OCI-M2 (cell line): ENCODE data around the gene CALML5.

Experiments used
- DNase-seq: peaks from one replicate; lab custom pipeline; 2025; ENCODE audit not compliant: unreplicated experiment; lab: John Stamatoyannopoulos, UW

CALML5 gene

DNA sequence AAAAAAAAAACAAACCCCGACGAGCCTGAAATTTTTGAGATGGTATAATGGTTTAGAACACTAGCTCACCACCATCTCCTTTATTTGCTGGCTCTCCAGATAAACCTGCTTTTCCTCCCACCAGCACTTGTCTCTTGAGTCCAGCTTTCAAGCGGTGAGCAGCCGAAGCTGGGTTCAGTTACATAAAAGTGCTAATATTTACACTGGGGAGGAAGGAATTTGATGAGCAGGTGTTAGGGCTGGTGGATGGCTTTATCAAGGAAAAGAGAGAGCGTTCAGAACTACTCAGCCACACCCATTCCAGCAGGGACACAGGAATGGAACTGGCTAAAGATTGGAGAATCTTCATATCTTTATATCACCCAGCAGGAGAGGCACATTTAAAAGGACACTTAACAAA is 18.8 kb upstream of the CALML5 start:
- no peak for DNase-seq

DNA sequence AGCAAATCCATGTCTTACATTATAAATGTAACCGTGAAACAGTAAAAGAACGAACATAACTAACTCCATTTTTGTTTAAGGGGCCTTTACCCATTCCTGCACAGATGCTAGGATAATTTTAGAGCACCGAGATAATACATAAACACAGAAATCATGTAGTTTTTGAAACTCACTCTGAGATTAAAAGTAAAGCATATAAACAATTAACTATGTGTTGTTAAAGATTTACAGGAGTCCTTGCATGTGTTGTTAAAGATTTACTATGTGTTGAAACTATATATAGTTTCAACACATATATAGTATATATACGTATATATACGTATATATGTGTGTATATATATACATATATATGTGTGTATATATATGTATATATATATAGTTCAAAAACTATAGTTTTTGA is 18.2 kb upstream of the CALML5 start:
- no peak for DNase-seq

- DNase-seq: no peak
Observed at GRCh38 chr10:5515948-5516761, 16.8 kb upstream of the CALML5 start.

- DNase-seq: no peak
Observed at GRCh38 chr10:5514226-5514850, 15.0 kb upstream of the CALML5 start.

DNA sequence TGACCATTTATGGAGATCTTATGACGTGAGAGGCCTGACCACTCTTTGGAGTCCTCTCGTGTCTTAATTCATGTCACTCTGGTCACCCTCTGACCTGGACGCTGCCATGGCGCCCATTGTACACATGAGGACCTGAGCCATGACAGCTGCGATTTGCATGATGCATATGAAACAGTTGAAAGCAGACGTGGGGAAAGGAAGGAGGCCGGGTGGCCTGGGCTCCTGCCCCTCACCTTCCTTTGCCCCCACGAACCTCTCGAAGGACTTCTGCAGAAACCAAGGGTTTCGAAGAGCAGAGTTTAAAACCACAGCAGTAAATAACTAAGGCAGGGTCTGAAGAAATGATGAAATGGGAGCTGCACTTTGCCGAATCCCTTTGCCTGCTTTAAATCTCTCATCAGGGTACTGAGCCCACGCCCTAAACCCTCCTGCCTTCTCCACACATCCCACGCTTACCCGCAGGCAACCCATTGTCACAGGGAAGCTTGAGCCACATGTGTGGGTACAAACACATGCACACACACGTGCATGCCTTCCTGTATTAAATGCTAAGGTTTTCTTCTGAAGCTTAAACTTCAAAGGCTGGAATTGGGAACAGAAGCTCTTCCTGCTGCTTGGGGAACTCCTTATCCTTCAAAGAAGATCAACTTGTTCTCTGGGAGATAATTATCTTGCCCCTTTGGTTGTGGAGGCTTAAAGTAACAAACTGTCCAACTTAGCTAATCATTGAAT is 13.7 kb upstream of the CALML5 start:
- no peak for DNase-seq

DNA sequence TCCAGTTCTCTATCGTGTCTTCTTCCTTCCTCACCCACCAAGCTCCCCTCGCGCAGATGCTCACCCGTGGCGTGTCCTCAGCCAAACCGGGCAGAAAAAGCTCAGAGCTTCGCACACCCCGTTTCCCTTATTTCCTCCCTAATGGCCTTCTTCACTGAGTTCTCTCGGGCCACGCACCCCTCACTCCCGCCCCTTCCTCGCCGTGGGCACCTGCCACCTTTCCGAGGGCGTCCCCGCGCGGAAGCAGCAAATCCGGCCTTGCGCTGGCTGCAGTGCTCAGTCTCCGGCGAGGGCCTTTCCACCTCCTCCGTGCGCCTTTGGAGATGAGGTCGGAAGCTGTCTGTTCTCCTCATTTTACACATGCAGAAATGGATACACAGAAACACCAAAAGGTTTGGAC is 13.0 kb upstream of the CALML5 start:
- DNase-seq: no peak

- no peak for DNase-seq
Observed at GRCh38 chr10:5511885-5512280, 12.5 kb upstream of the CALML5 start.

DNA sequence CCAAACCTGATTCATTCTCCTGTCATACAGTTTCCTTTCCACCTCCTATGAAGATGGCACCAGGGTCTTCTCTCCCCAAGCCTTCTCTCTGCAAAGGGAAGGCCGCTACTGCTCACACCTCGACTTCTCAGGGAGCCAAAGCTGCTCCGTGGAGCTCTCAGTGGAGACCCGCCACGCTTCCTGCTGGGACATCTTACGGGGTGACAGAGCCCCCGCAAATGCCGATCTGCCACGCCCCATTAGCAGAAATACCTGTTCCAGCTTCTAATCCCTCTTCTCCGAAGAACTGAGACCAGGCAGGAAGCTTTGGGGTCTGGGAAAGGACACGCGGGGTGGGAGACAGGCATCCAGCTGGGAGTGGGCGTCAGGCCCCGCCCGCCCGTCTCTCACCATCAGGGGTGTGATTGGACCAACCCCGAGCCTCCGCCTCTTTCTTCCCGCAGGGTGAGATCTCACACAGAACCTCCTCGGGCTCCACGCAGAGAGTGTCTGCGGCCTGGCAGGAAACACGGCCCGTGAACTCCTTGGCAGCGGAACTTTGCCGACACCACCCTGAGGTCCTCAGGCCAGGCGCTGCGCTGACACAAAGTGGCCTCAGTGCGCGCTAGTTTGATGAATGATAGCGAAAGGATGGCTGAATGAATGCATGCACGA is 12.0 kb upstream of the CALML5 start:
- no peak for DNase-seq

DNA sequence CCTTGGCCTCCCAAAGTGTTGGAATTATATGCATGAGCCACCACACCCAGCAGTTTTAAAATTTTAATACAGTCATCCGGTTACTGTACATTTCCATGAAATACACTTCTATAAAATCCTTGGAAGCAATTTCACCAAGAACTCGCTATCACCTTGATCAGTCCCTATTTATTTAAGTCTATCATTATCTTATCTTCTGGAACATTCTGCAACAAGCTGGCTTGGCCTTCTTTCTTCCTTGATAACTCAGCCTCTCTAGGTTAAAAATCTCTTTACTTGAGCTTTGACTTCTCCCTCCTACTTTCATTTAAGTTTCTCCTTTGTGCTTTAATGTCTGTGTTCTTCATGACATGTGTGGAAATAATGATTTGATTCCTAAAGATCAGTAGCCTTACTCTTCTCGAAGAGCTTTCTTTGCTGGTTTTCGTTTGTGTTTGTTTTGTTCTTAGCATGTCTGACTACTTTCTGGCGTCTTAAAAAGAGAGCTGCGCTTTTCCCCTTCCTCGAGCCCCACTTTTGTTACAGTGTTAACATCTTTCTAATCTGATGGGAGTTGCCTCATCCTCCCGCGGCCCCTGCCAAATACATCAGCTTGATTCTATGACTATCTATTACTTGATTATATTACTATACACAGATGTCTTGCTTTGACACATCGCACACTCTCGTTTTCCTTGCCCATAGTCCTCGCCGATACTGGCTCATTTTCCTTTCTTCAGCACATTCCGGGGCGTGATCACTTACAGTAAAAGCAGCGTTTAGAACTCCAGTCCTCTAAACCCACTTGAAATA is 11.1 kb upstream of the CALML5 start:
- DNase-seq: no peak

DNA sequence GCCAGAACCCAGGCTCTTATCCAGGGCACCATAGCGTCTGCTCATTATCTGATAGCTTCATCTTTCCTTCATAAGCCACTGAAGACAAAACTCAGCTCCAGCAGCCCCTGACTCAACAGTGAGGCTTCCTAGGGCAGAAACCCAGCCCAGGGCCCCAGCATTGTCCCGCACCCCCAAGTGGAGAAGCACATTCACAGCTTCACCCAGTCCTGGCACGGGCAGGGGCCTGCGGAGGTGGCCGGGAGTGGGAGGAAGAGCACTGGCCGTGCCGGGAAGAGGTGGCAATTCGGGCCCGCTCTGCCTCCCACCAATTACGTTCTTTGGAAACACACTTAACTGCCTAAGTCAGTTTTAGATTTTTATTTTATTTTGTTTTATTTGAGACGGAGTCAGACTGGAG is 10.3 kb upstream of the CALML5 start:
- DNase-seq: no peak

DNA sequence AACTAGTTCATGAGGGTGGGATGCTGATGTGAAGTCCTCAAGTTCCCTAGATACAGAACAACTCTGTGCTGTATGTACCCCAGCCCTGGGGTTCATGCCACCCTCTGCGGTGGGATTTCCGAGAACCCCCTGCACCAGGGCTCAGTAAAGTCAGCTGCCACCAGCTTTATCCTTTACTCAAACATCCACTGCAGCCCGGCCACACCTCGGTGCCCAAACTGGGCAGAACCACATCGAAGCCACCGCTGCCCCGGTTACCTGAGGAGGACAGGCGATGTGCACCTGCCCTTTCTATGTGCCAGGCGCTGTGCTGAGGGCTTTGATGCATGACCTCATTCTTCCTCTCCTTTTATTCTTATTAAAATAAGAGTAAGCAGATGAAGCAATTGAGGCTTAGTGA is 9.9 kb upstream of the CALML5 start:
- DNase-seq: no peak

GRCh38 chr10:5508786-5509185 is 9.4 kb upstream of the CALML5 start:
- no peak for DNase-seq

DNA sequence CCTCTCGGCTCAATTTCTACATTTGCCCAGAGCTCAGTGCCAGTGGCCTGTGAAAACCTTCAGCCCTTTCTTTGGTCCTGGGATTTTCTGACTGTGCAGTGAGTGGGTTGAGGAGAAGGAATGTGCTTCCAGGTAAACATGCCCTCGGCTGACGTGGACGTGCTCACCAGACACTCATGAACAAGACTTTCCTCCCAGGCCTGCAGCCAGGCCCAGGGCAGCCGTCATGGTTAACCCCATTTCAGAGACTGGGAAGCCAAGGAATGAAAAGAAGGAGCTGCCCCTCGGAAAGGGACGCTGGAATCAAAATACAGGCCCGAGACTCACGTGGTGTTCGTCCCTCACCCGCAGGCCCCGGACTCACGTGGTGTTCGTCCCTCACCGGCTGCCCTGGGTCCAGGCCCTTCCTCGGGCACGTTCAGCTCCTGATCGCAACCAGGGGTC is 8.8 kb upstream of the CALML5 start:
- DNase-seq: no peak

DNA sequence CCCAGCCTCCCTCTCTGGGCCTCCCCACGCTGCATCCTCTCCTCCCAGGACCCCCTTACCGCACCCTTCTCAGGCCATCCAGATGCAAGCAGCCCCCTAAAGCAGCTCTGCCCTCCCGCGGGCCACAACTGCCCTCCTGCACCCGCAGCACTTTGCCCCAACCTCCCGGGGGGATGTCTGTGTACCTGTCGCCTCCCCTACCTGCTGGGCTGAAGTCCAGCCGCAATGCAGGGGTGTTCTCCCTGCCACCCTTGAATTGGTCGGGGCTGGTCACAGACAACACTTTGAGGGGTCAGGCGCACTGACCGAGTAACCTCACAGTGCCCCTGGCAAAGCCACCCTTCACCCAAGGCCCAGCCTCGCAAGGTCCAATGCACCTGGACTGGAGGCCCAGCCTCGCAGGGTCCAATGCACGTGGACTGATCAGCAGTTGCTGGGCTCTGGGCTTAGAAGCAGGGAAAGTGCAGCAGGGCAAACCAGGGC is 8.3 kb upstream of the CALML5 start:
- DNase-seq: no peak

GRCh38 chr10:5506751-5507648 is 7.6 kb upstream of the CALML5 start:
- DNase-seq: no peak

DNA sequence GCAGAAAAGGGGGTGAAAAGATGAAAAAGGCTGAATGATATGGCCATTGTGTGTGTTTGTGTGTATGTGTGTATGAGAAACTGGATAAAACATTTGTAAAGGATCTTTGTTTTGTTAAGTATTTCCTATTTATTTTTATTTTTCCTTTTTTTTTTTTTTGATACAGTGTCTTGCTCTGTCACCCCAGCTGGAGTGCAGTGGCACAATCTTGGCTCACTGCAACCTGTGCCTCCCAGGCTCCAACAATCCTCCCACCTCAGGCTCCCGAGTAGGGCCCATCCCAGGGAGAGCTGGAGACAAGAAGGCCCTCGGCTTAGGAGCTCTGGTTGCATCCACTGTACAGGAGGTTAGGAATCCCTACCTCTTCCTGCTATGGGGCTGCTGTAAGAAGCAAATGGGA is 6.9 kb upstream of the CALML5 start:
- no peak for DNase-seq

DNA sequence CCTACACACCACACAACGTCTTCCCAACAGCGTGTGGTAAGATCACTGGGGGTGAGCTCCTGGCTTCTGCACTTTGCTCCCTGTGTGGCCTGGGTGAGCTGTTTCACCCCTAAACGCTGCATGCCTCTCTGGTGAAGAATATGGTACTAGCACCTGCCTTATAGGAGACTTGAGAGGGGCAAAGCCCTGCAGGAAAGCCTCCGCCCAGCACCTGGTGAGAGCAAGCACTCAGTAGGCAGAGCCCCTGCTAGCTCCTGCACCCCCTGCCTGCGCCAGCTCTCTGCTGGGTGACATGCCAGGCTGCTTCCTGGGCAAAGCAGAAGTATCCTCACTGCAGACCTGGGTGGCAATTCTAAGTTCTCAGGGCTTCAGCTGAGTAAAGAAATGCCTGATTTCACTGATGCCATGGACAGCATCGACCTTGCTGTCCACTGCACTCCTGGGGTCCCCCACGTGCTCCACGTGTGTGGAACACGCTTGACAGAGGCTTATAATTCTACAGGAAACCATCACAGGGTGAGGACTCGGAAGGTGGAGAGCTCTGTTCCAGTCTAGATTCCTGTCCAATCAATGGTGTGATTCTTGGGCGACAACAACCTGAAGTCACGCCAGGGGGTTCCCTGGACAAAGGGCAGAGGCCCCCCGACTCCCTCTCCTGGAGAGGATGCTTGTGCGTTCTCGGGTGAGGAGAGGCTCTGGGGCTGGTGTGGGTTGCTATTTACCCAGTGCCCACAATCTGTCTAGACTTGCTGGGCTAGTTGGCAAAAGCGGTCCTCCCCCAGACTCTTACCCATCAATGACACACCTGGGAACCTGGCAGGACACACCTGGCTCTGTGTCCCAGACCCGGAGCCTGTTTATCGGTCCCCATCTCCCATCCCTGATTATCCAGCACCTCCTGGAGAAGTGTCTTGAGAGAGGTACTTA is 5.0 kb upstream of the CALML5 start:
- no peak for DNase-seq

DNA sequence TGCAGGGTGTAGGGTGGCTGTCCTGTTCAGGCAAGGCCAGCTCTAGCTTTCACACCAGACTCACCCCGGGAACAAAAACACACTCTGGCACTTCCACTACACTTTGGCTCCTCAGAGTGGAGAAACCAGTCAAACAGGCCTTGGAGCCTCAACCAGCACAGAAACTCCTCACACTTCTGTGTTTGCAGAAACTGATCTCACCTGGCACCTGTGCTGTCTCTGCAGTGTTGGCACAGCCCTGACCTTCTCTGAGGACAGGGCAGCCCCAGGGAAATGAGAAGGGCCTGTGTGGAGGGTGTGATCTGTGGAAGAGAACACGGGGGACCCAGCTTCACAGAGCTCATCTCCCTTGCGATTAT is 4.1 kb upstream of the CALML5 start:
- DNase-seq: no peak
